Measurements from ENCODE around the gene TAF8. TPM values are rescaled to one million over a fixed set of nuclear protein-coding genes. Genes with fewer than 3 reads are reported as not detected.

The TAF8 gene
- polyA plus RNA-seq, 1 experiment, result 13.9 TPM

DNA sequence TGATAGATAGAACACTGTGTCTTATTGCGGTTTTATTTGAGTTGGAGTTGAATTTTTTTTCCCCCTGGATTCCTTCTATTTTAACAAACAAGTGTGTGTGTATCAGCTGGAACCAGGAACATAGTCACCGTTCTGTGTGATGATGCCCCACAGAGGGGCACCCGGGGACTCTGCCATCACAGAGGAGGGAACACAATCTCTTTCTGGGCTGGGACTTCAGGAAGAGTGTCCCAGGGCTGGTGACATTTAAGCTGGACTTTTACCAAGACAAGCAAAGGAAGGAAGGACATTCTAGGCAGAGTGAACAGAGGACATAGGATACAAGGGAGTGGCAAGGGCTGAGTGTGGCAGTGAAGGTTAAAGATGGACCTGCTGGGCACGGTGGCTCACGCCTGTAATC is 33.2 kb downstream of the TAF8 start:
- Histone ChIP-seq H3K36me3 (ENCODE audit: control insufficient read depth, insufficient read depth, low read length) (peaks cover 3% of the 10 kb centered on the region), H3K27me3 (ENCODE audit: control insufficient read depth, insufficient read depth, low read length) (no peaks in the 10 kb centered on the region), H3K4me3 (ENCODE audit: low read depth, low read length) (no peak overlapping the region)
- TF ChIP-seq, protein P1, sequence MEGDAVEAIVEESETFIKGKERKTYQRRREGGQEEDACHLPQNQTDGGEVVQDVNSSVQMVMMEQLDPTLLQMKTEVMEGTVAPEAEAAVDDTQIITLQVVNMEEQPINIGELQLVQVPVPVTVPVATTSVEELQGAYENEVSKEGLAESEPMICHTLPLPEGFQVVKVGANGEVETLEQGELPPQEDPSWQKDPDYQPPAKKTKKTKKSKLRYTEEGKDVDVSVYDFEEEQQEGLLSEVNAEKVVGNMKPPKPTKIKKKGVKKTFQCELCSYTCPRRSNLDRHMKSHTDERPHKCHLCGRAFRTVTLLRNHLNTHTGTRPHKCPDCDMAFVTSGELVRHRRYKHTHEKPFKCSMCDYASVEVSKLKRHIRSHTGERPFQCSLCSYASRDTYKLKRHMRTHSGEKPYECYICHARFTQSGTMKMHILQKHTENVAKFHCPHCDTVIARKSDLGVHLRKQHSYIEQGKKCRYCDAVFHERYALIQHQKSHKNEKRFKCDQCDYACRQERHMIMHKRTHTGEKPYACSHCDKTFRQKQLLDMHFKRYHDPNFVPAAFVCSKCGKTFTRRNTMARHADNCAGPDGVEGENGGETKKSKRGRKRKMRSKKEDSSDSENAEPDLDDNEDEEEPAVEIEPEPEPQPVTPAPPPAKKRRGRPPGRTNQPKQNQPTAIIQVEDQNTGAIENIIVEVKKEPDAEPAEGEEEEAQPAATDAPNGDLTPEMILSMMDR (IDR thresholded peaks at IDR 0.05; ENCODE audit: insufficient read depth, low read depth, low read length), result no peak
- POLR2A ChIA-PET, result no interaction called here
- no peak for DNase-seq (ENCODE audit: low read depth)
- CTCF ChIA-PET, result interaction anchor here (0.6 to 2.5 kb wide), 7 partner anchors 9 to 131 kb away, joined by 3 to 8 read pairs (median 4); no protein-coding TSS in a partner anchor

DNA sequence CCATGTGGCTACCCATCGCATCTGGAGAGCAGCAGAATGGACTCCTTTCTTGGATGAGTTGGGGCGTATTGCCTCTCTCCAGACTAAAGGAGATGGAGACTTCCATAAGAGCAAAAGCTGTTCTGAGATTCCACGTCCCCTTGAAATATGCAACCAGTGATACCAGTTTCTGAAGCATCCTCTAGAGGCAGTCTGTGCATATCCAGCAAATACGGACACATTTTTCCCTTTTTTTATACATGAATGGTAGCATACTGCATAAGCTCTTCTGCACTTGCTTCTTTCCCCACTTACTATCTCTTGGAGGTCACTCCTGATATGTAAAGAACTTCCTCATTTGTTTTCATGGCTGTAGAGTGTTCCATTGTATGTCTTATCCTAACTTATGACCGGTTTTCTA is 34.6 kb downstream of the TAF8 start:
- Histone ChIP-seq H3K36me3 (ENCODE audit: control insufficient read depth, insufficient read depth, low read length) (peaks cover 2% of the 10 kb centered on the region), H3K27me3 (ENCODE audit: control insufficient read depth, insufficient read depth, low read length) (no peaks in the 10 kb centered on the region), H3K4me3 (ENCODE audit: low read depth, low read length) (no peak overlapping the region)
- ChIA-PET CTCF (interaction anchor here (1.3 to 4.5 kb wide), 3 partner anchors 10 to 82 kb away, joined by 4 to 33 read pairs (median 13); no protein-coding TSS in a partner anchor), POLR2A (no interaction called here)
- TF ChIP-seq, protein P1 (IDR thresholded peaks at IDR 0.05; ENCODE audit: insufficient read depth, low read depth, low read length), result no peak
- DNase-seq (ENCODE audit: low read depth), result no peak

DNA sequence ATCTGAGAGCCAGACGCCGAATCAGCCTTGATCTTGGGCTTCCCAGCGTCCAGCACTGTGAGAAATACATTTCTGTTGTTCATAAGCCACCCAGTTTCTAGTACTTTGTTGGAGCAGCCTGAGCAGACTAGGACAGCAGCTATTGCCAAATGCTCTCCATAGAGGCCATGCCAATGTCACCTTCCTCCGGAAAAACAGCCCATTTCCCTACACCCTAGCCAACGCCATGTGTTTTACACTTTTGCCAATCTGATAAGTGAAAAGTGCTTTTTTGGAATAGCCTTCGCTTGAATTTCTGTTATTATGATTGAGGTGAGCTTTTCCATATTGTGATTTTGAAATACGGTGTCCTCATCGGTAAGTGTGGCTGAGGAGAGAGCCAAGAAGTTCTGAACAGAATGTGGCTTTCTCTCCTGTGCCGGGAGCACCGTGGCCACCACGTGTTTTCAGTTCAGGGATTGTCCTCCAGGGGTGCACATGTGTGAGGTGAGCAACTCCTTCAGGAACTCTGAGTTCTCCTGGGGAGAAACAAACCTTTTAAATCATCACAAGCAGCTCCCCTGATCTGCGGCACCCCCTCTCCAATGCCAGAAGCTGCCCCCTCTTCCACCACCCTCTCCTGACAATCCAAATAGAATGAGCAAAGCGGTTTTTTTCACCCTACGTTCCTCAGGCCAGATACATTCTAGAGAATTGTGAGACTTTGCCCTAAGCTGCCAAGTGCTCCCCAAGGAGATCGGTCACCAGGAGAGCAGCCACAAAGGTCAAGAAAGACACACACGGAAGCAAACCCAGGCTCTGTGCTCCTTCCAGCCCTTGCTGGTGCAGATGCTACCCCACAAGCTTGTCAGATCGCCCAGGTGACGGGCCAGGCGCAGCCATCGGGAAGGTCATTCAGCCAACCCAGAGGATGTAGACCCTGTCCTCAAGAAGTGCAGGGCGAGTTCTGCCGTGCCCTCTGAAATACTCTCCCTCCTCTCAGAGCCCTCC is 36.0 kb downstream of the TAF8 start:
- Histone ChIP-seq H3K27me3 (ENCODE audit: control insufficient read depth, insufficient read depth, low read length) (no peaks in the 10 kb centered on the region), H3K36me3 (ENCODE audit: control insufficient read depth, insufficient read depth, low read length) (no peaks in the 10 kb centered on the region; the same call in 1 of the 2 replicates), H3K4me3 (ENCODE audit: low read depth, low read length) (no peak overlapping the region)
- ChIA-PET POLR2A (no interaction called here), CTCF (interaction anchor here (1.0 to 4.5 kb wide), 8 partner anchors 9 to 84 kb away, joined by 3 to 33 read pairs (median 6); no protein-coding TSS in a partner anchor)
- DNase-seq (ENCODE audit: low read depth), result no peak
- TF ChIP-seq, protein P1 (IDR thresholded peaks at IDR 0.05; ENCODE audit: insufficient read depth, low read depth, low read length), result peak; percentile 36

DNA sequence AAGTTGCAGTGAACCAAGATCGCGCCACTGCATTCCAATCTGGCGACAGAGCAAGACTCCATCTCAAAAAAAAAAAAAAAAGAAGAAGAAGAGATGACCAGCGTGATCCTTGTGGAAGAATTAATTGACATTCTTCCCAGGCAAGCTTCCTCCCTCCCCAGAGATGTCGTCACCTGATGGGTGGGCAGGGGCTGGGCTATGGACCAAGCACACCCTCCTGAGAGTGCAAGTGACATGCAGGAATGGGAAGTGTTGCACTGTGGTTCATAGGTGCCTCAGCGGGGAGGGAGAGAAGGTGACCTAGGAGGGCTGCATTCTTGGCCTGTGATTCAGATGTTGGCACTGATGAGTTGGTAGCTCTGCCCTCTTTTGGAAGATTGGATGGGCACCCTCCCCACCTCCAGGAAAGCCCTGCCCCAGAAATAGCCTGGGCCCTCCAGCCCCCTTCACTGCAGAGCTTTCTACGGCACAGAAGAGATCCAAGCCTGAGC is 37.8 kb downstream of the TAF8 start:
- Histone ChIP-seq H3K4me3 (ENCODE audit: low read depth, low read length) (no peak overlapping the region), H3K27me3 (ENCODE audit: control insufficient read depth, insufficient read depth, low read length) (no peaks in the 10 kb centered on the region), H3K36me3 (ENCODE audit: control insufficient read depth, insufficient read depth, low read length) (no peaks in the 10 kb centered on the region)
- no peak for DNase-seq (ENCODE audit: low read depth)
- TF ChIP-seq, protein P1 (IDR thresholded peaks at IDR 0.05; ENCODE audit: insufficient read depth, low read depth, low read length), result no peak
- POLR2A ChIA-PET, result no interaction called here
- CTCF ChIA-PET, result interaction anchor here (2.1 to 4.5 kb wide), 4 partner anchors 12 to 78 kb away, joined by 4 to 33 read pairs (median 8); no protein-coding TSS in a partner anchor
